GM23338 (cell line): ENCODE results near the gene PI4K2A. TPM values are rescaled to one million over a fixed set of nuclear protein-coding genes. Genes with fewer than 3 reads are reported as not detected.

Source experiments
- ATAC-seq: fragments of 200-7000 bp; cut with Tn5 transposase; 3 replicates; pipeline ENCODE4 v1.9.1; 2020
- DNase-seq: peaks from one replicate; pipeline ENCODE4 v3.0.0-alpha.2; 2015; ENCODE audit warnings: low spot score
- H2AFZ ChIP-seq: fragments of 200-600 bp; sonication (generic); 2 replicates; pipeline ENCODE4 v1.8.0; 2016; ENCODE audit warnings: antibody characterized with exemption, mild to moderate bottlenecking, moderate library complexity
- H3F3A ChIP-seq: fragments of 200-600 bp; sonication (generic); replicated peaks from 2 replicates; pipeline ENCODE4 v1.8.0; 2017; ENCODE audit warnings: antibody characterized with exemption, mixed run types, low read depth
- H3K27ac ChIP-seq: fragments of 200-600 bp; sonication (generic); 2 replicates; pipeline ENCODE4 v1.6.1; 2016; ENCODE audit warnings: low read depth
- H3K27me3 ChIP-seq: fragments of 200-600 bp; sonication (generic); 2 replicates; pipeline ENCODE4 v1.8.0; 2016; ENCODE audit warnings: mild to moderate bottlenecking, mixed run types, moderate library complexity; ENCODE audit not compliant: insufficient read depth
- H3K36me3 ChIP-seq: fragments of 200-600 bp; sonication (generic); 2 replicates; pipeline ENCODE4 v1.8.0; 2016; ENCODE audit warnings: mild to moderate bottlenecking; ENCODE audit not compliant: insufficient read depth
- H3K4me1 ChIP-seq: fragments of 200-600 bp; sonication (generic); 2 replicates; pipeline ENCODE4 v1.8.0; 2016; ENCODE audit warnings: mild to moderate bottlenecking, moderate library complexity; ENCODE audit not compliant: insufficient read depth
- H3K4me2 ChIP-seq: fragments of 200-600 bp; sonication (generic); 2 replicates; pipeline ENCODE4 v1.7.1; 2017; ENCODE audit warnings: mixed run types
- H3K4me3 ChIP-seq: fragments of 200-600 bp; sonication (generic); 2 replicates; pipeline ENCODE4 v1.6.1; 2016; ENCODE audit warnings: mixed run types
- H3K79me2 ChIP-seq: fragments of 200-600 bp; sonication (generic); replicated peaks from 2 replicates; pipeline ENCODE4 v1.8.0; 2017; ENCODE audit warnings: mild to moderate bottlenecking; ENCODE audit not compliant: insufficient read depth
- H3K9me2 ChIP-seq: fragments of 200-600 bp; sonication (generic); 2 replicates; pipeline ENCODE4 v1.8.0; 2017; ENCODE audit not compliant: insufficient read depth
- H4K20me1 ChIP-seq: fragments of 200-600 bp; sonication (generic); replicated peaks from 2 replicates; pipeline ENCODE4 v1.8.0; 2017; ENCODE audit warnings: mild to moderate bottlenecking; ENCODE audit not compliant: insufficient read depth
- H3K27ac Mint-ChIP-seq: 2 replicates; pipeline ENCODE4 v1.8.0; 2020; ENCODE audit warnings: inconsistent platforms, mild to moderate bottlenecking, moderate library complexity, mixed read lengths
- H3K27me3 Mint-ChIP-seq: 3 replicates; pipeline ENCODE4 v1.8.0; 2022; ENCODE audit warnings: low read depth, mild to moderate bottlenecking, moderate library complexity, mixed read lengths, inconsistent platforms; ENCODE audit not compliant: insufficient read depth, poor library complexity
- H3K36me3 Mint-ChIP-seq: 3 replicates; pipeline ENCODE4 v1.8.0; 2021; ENCODE audit warnings: low read depth, mild to moderate bottlenecking, inconsistent platforms, moderate library complexity, mixed read lengths
- H3K4me1 Mint-ChIP-seq: 3 replicates; pipeline ENCODE4 v1.8.0; 2020; ENCODE audit warnings: mild to moderate bottlenecking, inconsistent platforms, mixed read lengths
- H3K4me3 Mint-ChIP-seq: 3 replicates; pipeline ENCODE4 v1.8.0; 2021; ENCODE audit warnings: moderate library complexity, mild to moderate bottlenecking, inconsistent platforms, mixed read lengths
- H3K9me3 Mint-ChIP-seq: 3 replicates; pipeline ENCODE4 v1.8.0; 2020; ENCODE audit warnings: moderate library complexity, mild to moderate bottlenecking, inconsistent platforms, mixed read lengths
- CREB1 ChIP-seq: fragments of 250-450 bp; sonication (Bioruptor Pico); IDR thresholded peaks from 2 replicates; pipeline ENCODE4 v1.5.0; 2020; ENCODE audit warnings: low read depth, mild to moderate bottlenecking, moderate library complexity
- ETS1 ChIP-seq: IDR thresholded peaks from 2 replicates; pipeline ENCODE4 v1.6.1; 2016; ENCODE audit warnings: antibody characterized with exemption
- EZH2 ChIP-seq: fragments of 200-600 bp; sonication (generic); IDR thresholded peaks from one replicate; pipeline ENCODE4 v1.8.0; 2017; ENCODE audit warnings: antibody characterized with exemption, mild to moderate bottlenecking, low read depth; ENCODE audit not compliant: unreplicated experiment
- EZH2phosphoT487 ChIP-seq: fragments of 200-600 bp; sonication (generic); IDR thresholded peaks from one replicate; pipeline ENCODE4 v1.8.1; 2018; ENCODE audit warnings: antibody characterized with exemption; ENCODE audit not compliant: unreplicated experiment
- JUNB ChIP-seq: IDR thresholded peaks from one replicate; pipeline ENCODE4 v1.6.1; 2016; ENCODE audit warnings: antibody characterized with exemption; ENCODE audit not compliant: unreplicated experiment
- NANOG ChIP-seq: IDR thresholded peaks from 2 replicates; pipeline ENCODE4 v1.6.1; 2016; ENCODE audit warnings: antibody characterized with exemption, borderline replicate concordance
- POLR2AphosphoS5 ChIP-seq: IDR thresholded peaks from 2 replicates; pipeline ENCODE4 v1.6.1; 2016; ENCODE audit warnings: antibody characterized with exemption, low read depth
- REST ChIP-seq: IDR thresholded peaks from one replicate; pipeline ENCODE4 v1.6.1; 2018; ENCODE audit warnings: antibody characterized with exemption; ENCODE audit not compliant: unreplicated experiment
- STAT1 ChIP-seq: IDR thresholded peaks from one replicate; pipeline ENCODE4 v1.6.1; 2016; ENCODE audit warnings: antibody characterized with exemption; ENCODE audit not compliant: unreplicated experiment
- ZNF114 ChIP-seq: fragments of 250-450 bp; sonication (Bioruptor Pico); IDR thresholded peaks from 2 replicates; pipeline ENCODE4 v1.5.0; 2020; ENCODE audit warnings: mild to moderate bottlenecking, moderate library complexity
- polyA plus RNA-seq: library from polyadenylated mRNA; unstranded; fragments of >200 nt; fragmentation: Nextera tagmentation; extraction: Ambion mirVana; gene quantifications from 2 replicates; pipeline ENCODE4 v1.2.1, GENCODE V29; 2016
- total RNA-seq: library from RNA; depleted of rRNA; stranded (reverse); fragments of >200 nt; shearing (Covaris generic); gene quantifications from 2 replicates; pipeline ENCODE4 v1.2.3, GENCODE V29; 2014

The PI4K2A gene
- total and polyA plus RNA-seq, 2 experiments from 2014 or later, result 8.1 to 29.2 TPM

- TF ChIP-seq EZH2, result no peak
- TF ChIP-seq ETS1, result no peak
- no peak for TF ChIP-seq REST
- TF ChIP-seq STAT1, result no peak
- TF ChIP-seq POLR2AphosphoS5, result no peak
- TF ChIP-seq ZNF114, result no peak
- TF ChIP-seq EZH2phosphoT487, result no peak
- TF ChIP-seq JUNB, result no peak
Observed at GRCh38 chr10:97689559-97690020, 49.1 kb downstream of the PI4K2A start (continued).

GRCh38 chr10:97690133-97690532, 49.7 kb downstream of the PI4K2A start:
- no peak for ATAC-seq
- no peaks in the 10 kb centered on the region for H3K27me3 Mint-ChIP-seq
- no peaks in the 10 kb centered on the region for H3K27me3 ChIP-seq
- peaks cover 17% of the 10 kb centered on the region for H3K4me1 ChIP-seq
- peaks cover 11% of the 10 kb centered on the region for H3F3A ChIP-seq
- H3K36me3 ChIP-seq, result no peaks in the 10 kb centered on the region
- peaks cover 14% of the 10 kb centered on the region for H3K4me1 Mint-ChIP-seq
- peaks cover 12% of the 10 kb centered on the region for H3K79me2 ChIP-seq
- no peaks in the 10 kb centered on the region for H3K36me3 Mint-ChIP-seq
- H3K4me3 ChIP-seq, result no peak overlapping the region
- H3K9me3 Mint-ChIP-seq, result no peaks in the 10 kb centered on the region
- no peak overlapping the region for H3K4me3 Mint-ChIP-seq
- no peak overlapping the region for H3K27ac ChIP-seq
- H4K20me1 ChIP-seq, result peaks cover 1% of the 10 kb centered on the region; the same call in 1 of the 2 replicates
- H2AFZ ChIP-seq, result no peak overlapping the region
- H3K27ac Mint-ChIP-seq, result no peak overlapping the region
- H3K9me2 ChIP-seq, result no peaks in the 10 kb centered on the region
- DNase-seq, result no peak
- H3K4me2 ChIP-seq, result no peak overlapping the region
- TF ChIP-seq STAT1 (no peak), REST (no peak), CREB1 (no peak), JUNB (no peak), EZH2 (no peak), ETS1 (no peak), NANOG (no peak)
